Neutrophil (primary cell): ENCODE measurements around the gene CTDNEP1.

Experiments
- H3K27ac ChIP-seq: fragments of 200-600 bp; sonication (generic); 2 replicates; pipeline ENCODE4 v1.5.1; 2016; ENCODE audit warnings: mild to moderate bottlenecking, moderate library complexity
- H3K27me3 ChIP-seq: fragments of 200-600 bp; sonication (generic); 2 replicates; pipeline ENCODE4 v1.6.0; 2016; ENCODE audit warnings: mild to moderate bottlenecking
- H3K36me3 ChIP-seq: fragments of 200-600 bp; sonication (generic); 2 replicates; pipeline ENCODE4 v1.5.1; 2017
- H3K4me1 ChIP-seq, 2 experiments: fragments of 200-600 bp in 1 of 2; sonication (generic) in 1 of 2; 1 replicate in 1 of 2; 2 replicates in 1 of 2; pipeline versions ENCODE4 v1.5.1 to v1.6.1; 2013 to 2016; ENCODE audit warnings: low read depth in 1 of 2, low read length in 1 of 2, mild to moderate bottlenecking in 1 of 2, moderate library complexity in 1 of 2; ENCODE audit not compliant: control insufficient read depth in 1 of 2, insufficient read depth in 1 of 2
- H3K4me3 ChIP-seq, 2 experiments: fragments of 200-600 bp in 1 of 2; sonication (generic) in 1 of 2; 1 replicate in 1 of 2; 2 replicates in 1 of 2; pipeline ENCODE4 v1.5.1; 2013 to 2016; ENCODE audit warnings: low read depth in 1 of 2, low read length in 1 of 2, mild to moderate bottlenecking in 1 of 2, moderate library complexity in 1 of 2
- H3K9me3 ChIP-seq: fragments of 200-600 bp; sonication (generic); 2 replicates; pipeline ENCODE4 v1.5.1; 2016
- TF ChIP-seq, protein P1 (sequence below): fragments of 200-600 bp; sonication (generic); IDR thresholded peaks from 2 replicates; pipeline ENCODE4 v1.5.1; 2016; ENCODE audit warnings: antibody characterized with exemption

The CTDNEP1 gene

GRCh38 chr17:7260651-7261378, 9.3 kb upstream of the CTDNEP1 start:
- H3K36me3 ChIP-seq = peaks cover 22% of the 10 kb centered on the region
- H3K9me3 ChIP-seq = no peaks in the 10 kb centered on the region
- H3K4me3 ChIP-seq = peak overlapping the region; percentile 52 to 69
- H3K27ac ChIP-seq = peak overlapping the region; percentile 23
- H3K27me3 ChIP-seq = peaks cover 62% of the 10 kb centered on the region
- TF ChIP-seq, protein P1, sequence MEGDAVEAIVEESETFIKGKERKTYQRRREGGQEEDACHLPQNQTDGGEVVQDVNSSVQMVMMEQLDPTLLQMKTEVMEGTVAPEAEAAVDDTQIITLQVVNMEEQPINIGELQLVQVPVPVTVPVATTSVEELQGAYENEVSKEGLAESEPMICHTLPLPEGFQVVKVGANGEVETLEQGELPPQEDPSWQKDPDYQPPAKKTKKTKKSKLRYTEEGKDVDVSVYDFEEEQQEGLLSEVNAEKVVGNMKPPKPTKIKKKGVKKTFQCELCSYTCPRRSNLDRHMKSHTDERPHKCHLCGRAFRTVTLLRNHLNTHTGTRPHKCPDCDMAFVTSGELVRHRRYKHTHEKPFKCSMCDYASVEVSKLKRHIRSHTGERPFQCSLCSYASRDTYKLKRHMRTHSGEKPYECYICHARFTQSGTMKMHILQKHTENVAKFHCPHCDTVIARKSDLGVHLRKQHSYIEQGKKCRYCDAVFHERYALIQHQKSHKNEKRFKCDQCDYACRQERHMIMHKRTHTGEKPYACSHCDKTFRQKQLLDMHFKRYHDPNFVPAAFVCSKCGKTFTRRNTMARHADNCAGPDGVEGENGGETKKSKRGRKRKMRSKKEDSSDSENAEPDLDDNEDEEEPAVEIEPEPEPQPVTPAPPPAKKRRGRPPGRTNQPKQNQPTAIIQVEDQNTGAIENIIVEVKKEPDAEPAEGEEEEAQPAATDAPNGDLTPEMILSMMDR = no peak
- H3K4me1 ChIP-seq = peaks cover 27 to 31% of the 10 kb centered on the region in 2 experiments

- Histone ChIP-seq H3K27me3 (peaks cover 55% of the 10 kb centered on the region), H3K36me3 (peaks cover 22% of the 10 kb centered on the region), H3K27ac (no peak overlapping the region), H3K4me1 (peaks cover 27 to 31% of the 10 kb centered on the region in 2 experiments), H3K4me3 (no peak overlapping the region), H3K9me3 (no peaks in the 10 kb centered on the region)
- TF ChIP-seq, protein P1 = no peak
Measured at GRCh38 chr17:7260151-7260550, 8.6 kb upstream of the CTDNEP1 start.

GRCh38 chr17:7259555-7259889, 8.0 kb upstream of the CTDNEP1 start:
- TF ChIP-seq, protein P1 = no peak

GRCh38 chr17:7258731-7259554, 7.4 kb upstream of the CTDNEP1 start:
- Histone ChIP-seq H3K36me3 (peaks cover 22% of the 10 kb centered on the region), H3K27ac (no peak overlapping the region), H3K4me3 (no peak overlapping the region), H3K9me3 (no peaks in the 10 kb centered on the region), H3K27me3 (peaks cover 43% of the 10 kb centered on the region), H3K4me1 (peaks cover 27 to 31% of the 10 kb centered on the region in 2 experiments)
- TF ChIP-seq, protein P1 = no peak

More at GRCh38 chr17:7259555-7259889, 8.0 kb upstream of the CTDNEP1 start:
- Histone ChIP-seq H3K4me3 (no peak overlapping the region), H3K27me3 (peaks cover 49% of the 10 kb centered on the region), H3K9me3 (no peaks in the 10 kb centered on the region), H3K4me1 (peaks cover 27 to 31% of the 10 kb centered on the region in 2 experiments), H3K36me3 (peaks cover 22% of the 10 kb centered on the region), H3K27ac (no peak overlapping the region)

DNA sequence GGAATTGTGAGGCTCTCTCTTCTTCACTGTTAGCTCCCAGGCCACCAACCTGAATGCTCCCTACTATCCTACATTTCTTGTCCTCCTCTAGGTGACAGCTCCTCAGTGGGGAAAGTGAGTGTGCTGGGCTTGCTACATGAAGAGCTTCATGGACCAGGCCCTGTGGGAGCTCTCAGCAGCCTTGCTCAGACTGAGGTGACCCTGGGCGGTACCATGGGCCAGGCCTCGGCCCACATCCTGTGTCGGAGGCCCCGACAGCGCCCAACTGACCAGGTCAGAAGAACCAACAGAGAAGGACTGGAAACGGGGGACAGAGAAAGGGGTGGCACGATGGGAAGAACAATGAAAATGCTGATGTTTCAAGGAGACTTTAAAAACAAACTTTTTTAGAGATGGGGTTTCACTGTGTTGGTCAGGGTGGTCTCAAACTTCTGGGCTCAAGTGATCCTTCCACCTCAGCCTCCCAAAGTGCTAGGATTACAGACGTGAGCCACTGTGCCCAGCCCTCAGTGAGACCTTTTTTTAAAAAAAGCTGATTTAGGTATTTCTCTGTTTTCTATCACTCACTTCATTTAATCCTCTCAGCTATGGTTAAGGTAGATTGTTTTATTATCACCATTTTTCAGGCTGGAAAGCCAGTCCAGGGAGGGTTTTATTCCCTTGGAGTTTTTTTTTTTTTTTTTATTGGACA, 5.4 kb upstream of the CTDNEP1 start:
- TF ChIP-seq, protein P1 = no peak
- H3K4me1 ChIP-seq = peaks cover 21 to 22% of the 10 kb centered on the region in 2 experiments
- peaks cover 22% of the 10 kb centered on the region for H3K36me3 ChIP-seq
- H3K4me3 ChIP-seq = no peak overlapping the region
- no peak overlapping the region for H3K27ac ChIP-seq
- H3K9me3 ChIP-seq = no peaks in the 10 kb centered on the region
- peaks cover 23% of the 10 kb centered on the region for H3K27me3 ChIP-seq
